Midbrain (tissue), 1 donor: Measurements from ENCODE around the gene TMPRSS11F.
A peak's percentile ranks its signal among the peaks of the same experiment; 100 is the strongest.

Source experiments
- DNase-seq: peaks from one replicate; lab custom pipeline; 2025; lab: John Stamatoyannopoulos, UW

The TMPRSS11F gene

DNA sequence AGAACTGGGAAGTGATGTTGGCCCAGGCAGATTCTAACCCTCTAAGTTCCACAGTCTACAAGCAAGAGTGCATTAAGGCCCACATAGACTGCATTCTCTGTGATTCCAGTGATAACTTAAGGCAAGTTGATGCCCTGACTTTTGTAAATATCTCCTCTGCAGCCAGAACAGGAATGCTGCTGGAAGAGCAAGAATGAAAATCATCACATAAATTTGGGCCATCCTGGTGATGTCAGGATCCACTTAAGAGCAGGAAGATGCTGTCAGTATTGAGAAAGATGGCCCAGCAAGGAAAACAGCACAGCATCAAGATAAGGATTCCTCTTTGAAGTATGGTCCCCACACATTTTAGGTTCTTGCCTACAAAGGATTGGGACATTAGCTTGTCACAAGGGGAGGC lies 52.4 kb downstream of the TMPRSS11F start:
- DNase-seq = no peak

DNA sequence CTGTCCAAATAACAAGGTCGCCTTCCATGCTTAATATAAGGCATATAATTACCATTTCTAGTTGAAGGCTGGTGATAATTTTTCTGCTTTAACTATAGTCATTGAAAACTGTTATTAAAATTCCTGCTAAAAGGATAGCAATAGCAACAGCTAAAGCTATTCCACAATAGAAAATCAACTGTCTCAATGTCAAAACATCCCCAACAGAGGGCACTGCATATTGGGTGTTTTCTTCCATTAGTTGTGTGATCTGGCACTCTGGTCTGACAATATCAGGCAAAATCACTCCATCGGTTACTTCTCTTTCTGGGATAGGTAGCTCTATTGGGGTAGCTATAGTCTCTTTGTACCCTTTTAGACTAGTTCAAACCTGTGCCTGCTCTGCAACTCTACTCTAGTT lies 53.5 kb downstream of the TMPRSS11F start:
- no peak for DNase-seq

DNA sequence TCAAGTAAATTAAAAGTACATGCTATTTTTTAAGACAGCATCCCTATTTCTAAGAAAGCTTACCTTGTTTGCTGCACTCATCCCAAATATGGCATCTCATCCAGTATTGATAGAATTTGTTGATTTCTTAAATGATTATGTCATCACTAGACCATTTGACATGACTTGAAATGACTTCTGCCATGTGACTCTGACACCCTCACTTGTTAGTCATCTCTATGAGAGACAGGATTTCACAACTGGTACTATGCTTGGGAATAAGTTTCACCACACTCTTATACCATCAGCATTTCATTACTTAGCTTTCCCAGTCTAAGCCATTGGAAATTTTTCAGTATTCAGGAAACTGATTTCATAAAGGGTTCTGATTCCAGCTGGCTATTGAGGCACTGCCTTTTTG lies 55.3 kb downstream of the TMPRSS11F start:
- no peak for DNase-seq

DNA sequence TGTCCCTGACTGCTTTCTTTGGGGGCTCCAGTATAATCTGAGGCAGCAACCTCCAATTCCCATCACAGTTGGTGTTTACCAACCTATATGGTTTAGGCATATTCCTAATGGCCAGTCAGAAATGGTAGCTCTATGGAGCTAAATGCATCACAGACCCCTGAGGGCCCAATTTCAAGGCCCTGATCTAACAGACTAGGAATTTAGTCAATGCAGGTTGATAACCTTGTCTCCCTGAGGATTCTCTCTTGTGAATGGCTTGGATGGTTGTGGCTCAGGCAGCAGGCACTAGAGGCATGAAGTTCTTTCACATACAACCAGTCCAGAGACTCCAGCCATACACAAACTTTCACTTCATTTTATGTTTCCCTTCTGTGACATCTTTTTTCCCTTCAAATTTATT lies 59.4 kb downstream of the TMPRSS11F start:
- no peak for DNase-seq

DNA sequence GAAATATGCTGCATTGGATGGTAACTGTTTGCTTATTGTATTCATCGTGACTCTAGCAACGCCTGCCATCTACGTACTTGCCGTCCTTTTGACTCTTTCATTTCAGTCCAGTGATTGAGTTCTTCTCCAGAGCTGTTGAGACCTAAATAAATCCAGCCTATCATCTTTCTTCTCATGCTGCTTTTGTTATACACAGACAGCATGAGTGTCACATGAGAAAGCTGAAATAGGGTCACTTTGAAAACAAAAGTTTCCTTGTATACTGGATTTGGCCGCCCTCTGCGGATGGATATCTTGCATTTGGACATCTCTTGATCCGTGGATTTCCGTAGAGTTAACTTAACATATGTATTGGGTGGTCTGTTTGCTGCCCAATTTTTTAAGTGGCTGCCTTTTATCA lies 67.2 kb downstream of the TMPRSS11F start:
- DNase-seq = peak; percentile 48

DNA sequence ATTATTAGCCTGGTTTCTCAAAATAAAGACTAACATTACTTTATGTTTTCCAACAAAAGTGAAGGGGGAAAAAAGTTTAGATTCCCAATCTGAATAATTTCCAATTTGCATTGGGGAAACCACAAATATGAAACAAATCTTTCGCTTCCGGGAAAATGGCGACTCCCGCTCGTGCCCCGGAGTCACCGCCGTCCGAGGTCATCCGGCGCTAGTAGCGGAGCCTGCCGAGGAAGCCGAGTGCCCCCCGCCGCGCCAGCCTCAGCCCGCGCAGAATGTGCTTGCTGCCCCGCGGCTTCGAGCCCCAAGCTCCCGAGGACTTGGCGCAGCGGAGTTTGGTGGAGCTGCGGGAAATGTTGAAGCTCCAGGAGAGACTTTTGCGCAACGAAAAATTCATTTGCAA lies 91.4 kb downstream of the TMPRSS11F start:
- DNase-seq = no peak

DNA sequence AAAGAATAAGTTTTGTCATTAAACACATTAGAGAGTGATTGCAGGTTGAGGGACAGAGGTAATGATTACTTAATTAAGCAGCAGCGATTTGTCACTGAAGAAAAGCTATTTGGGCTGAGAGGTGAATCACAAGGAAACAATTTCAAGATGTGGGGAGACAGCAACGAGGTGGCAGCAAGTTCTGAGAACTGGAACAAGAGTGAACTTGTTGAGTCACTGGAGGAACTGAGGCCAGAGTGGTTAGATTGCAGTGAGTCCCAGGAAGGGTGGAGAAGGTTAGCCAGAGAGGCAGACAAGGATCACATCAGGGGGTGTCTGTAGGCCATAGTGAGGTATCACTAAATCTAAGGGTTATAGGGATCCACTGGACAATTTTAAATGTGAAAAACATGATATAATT lies 108.5 kb downstream of the TMPRSS11F start:
- DNase-seq = no peak

DNA sequence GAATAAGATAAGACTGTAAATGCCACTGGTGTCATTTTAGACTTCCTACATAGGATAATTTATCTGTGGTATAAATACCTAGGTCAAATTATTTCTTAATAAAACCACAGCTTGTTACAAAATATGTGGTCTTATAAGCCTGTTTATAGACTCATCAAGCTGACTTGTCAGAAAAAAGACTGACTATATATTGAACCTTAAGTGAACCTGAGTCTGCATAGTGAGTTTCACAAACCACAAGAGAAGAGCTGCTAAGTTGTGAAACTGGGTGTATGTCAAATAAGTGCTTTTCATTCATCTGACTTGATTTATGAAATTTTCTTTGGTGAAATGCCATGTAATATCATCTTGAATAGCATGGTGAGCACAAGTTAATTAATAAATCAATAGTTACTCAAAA lies 118.0 kb downstream of the TMPRSS11F start:
- DNase-seq = no peak
